Trophoblast cell (in vitro differentiated cells and primary cell): ENCODE measurements around the gene SLIT3.
A peak's percentile ranks its signal among the peaks of the same experiment; 100 is the strongest.

Experiments used
- DNase-seq, 2 donors: peaks; one replicate each; pipeline ENCODE4 v3.0.0-alpha.2; 2016
- H2AFZ ChIP-seq: 2 replicates; pipeline ENCODE4 v1.6.1; 2013; ENCODE audit warnings: low read length, moderate library complexity, mild to moderate bottlenecking; ENCODE audit not compliant: insufficient read depth, poor library complexity
- H2AK5ac ChIP-seq: 2 replicates; pipeline ENCODE4 v1.6.1; 2013; ENCODE audit warnings: mild to moderate bottlenecking, low read length
- H2BK120ac ChIP-seq: 2 replicates; pipeline ENCODE4 v1.6.1; 2013; ENCODE audit warnings: low read length, mild to moderate bottlenecking, moderate library complexity; ENCODE audit not compliant: insufficient read depth, poor library complexity
- H2BK12ac ChIP-seq: 2 replicates; pipeline ENCODE4 v1.6.1; 2013; ENCODE audit warnings: mild to moderate bottlenecking, low read length, moderate library complexity
- H2BK5ac ChIP-seq: 2 replicates; pipeline ENCODE4 v1.6.1; 2013; ENCODE audit warnings: low read length, low read depth, moderate library complexity, mild to moderate bottlenecking; ENCODE audit not compliant: poor library complexity
- H3K14ac ChIP-seq: 2 replicates; pipeline ENCODE4 v1.6.1; 2013; ENCODE audit warnings: mild to moderate bottlenecking, low read length
- H3K18ac ChIP-seq: 2 replicates; pipeline ENCODE4 v1.6.1; 2013; ENCODE audit warnings: mild to moderate bottlenecking, low read length
- H3K23ac ChIP-seq: 2 replicates; pipeline ENCODE4 v1.6.1; 2013; ENCODE audit warnings: low read length
- H3K27ac ChIP-seq: 2 replicates; pipeline ENCODE4 v1.5.1; 2013; ENCODE audit warnings: low read depth, mild to moderate bottlenecking, inconsistent platforms, low read length, moderate library complexity
- H3K27me3 ChIP-seq: 2 replicates; pipeline ENCODE4 v1.6.1; 2013; ENCODE audit warnings: inconsistent platforms, mild to moderate bottlenecking, low read length, moderate library complexity; ENCODE audit not compliant: insufficient read depth
- H3K36me3 ChIP-seq, 2 experiments: 1 replicate in 1 of 2; 2 replicates in 1 of 2; pipeline ENCODE4 v1.6.1; 2013; ENCODE audit warnings: low read length in 2 of 2, mild to moderate bottlenecking in 2 of 2, moderate library complexity in 1 of 2; ENCODE audit not compliant: insufficient read depth in 2 of 2, control insufficient read depth in 1 of 2
- H3K4ac ChIP-seq: 2 replicates; pipeline ENCODE4 v1.6.1; 2013; ENCODE audit warnings: low read depth, mild to moderate bottlenecking, low read length, moderate library complexity
- H3K4me1 ChIP-seq, 2 experiments: 1 replicate in 1 of 2; 2 replicates in 1 of 2; pipeline ENCODE4 v1.6.1; 2013; ENCODE audit warnings: low read length in 2 of 2, mild to moderate bottlenecking in 2 of 2, moderate library complexity in 1 of 2; ENCODE audit not compliant: insufficient read depth in 2 of 2, control insufficient read depth in 1 of 2
- H3K4me2 ChIP-seq: 2 replicates; pipeline ENCODE4 v1.6.1; 2013; ENCODE audit warnings: inconsistent platforms, mild to moderate bottlenecking, low read length, moderate library complexity
- H3K4me3 ChIP-seq: 2 replicates; pipeline ENCODE4 v1.5.1; 2013; ENCODE audit warnings: mild to moderate bottlenecking, low read depth, low read length, inconsistent platforms
- H3K79me1 ChIP-seq: one replicate; pipeline ENCODE4 v1.6.1; 2013; ENCODE audit warnings: low read length
- H3K79me2 ChIP-seq: 2 replicates; pipeline ENCODE4 v1.6.1; 2013; ENCODE audit warnings: low read length, mild to moderate bottlenecking; ENCODE audit not compliant: control insufficient read depth, insufficient read depth, poor library complexity
- H3K9ac ChIP-seq: 2 replicates; pipeline ENCODE4 v1.6.1; 2013; ENCODE audit warnings: mild to moderate bottlenecking, low read length
- H3K9me3 ChIP-seq: 2 replicates; pipeline ENCODE4 v1.6.1; 2013; ENCODE audit warnings: low read depth, mild to moderate bottlenecking, control low read depth, inconsistent platforms, low read length; ENCODE audit not compliant: insufficient read depth
- H4K12ac ChIP-seq: 2 replicates; pipeline ENCODE4 v1.6.1; 2013; ENCODE audit warnings: low read depth, mild to moderate bottlenecking, low read length, moderate library complexity
- H4K8ac ChIP-seq: 2 replicates; pipeline ENCODE4 v1.6.1; 2013; ENCODE audit warnings: low read depth, mild to moderate bottlenecking, low read length, moderate library complexity
- H4K91ac ChIP-seq: one replicate; pipeline ENCODE4 v1.6.1; 2013; ENCODE audit warnings: low read depth, mild to moderate bottlenecking, low read length, moderate library complexity
- WGBS: extraction: QIAGEN DNeasy Blood & Tissue Kit; methylation state at CpG from one replicate; pipeline ENCODE4 v1.1.7; 2013; ENCODE audit warnings: missing lambda C conversion rate; ENCODE audit not compliant: insufficient read length, insufficient coverage; ENCODE audit errors: extremely low coverage; 5-methylcytosine and 5-hydroxymethylcytosine counted together

Gene SLIT3

GRCh38 chr5:169296419-169297143, 4.4 kb downstream of the SLIT3 start:
- Histone ChIP-seq H3K79me1 (peaks cover 8% of the 10 kb centered on the region), H3K14ac (no peak overlapping the region), H3K18ac (no peak overlapping the region), H3K36me3 (peaks cover 6 to 8% of the 10 kb centered on the region in 2 experiments), H3K79me2 (peaks cover 6% of the 10 kb centered on the region), H2BK120ac (no peak overlapping the region), H4K8ac (no peak overlapping the region), H3K27me3 (no peaks in the 10 kb centered on the region), H3K4me1 (peaks cover 16 to 17% of the 10 kb centered on the region in 2 experiments), H3K23ac (no peak overlapping the region), H2AFZ (no peak overlapping the region), H2AK5ac (no peak overlapping the region), H4K91ac (no peak overlapping the region), H2BK12ac (no peak overlapping the region), H2BK5ac (no peak overlapping the region), H3K4ac (no peak overlapping the region), H3K27ac (no peak overlapping the region), H3K4me3 (no peak overlapping the region), H3K4me2 (no peak overlapping the region), H3K9ac (no peak overlapping the region), H3K9me3 (no peaks in the 10 kb centered on the region), H4K12ac (no peak overlapping the region)
- WGBS = no CpG with 5 or more reads among the region's 14 CpGs
- DNase-seq = no peak

DNA sequence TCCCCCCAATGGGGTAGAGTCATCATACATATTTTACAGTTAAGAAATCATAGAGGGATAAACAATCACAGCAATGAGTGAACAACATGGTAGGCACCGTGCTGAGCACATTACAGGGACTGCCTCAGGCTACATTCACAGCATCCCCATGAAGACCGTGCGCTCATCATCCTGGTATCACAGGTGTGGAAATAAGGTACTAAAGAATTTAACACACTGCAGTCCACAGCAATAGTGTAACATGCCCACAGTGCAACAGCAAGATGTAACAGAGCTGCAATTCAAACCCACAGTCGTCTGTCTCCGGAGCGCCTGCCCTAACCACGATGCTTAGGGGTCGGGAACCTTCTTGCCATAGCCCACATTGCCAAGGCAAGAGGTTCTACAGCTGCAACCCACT, 5.6 kb downstream of the SLIT3 start:
- Histone ChIP-seq H2AK5ac (no peak overlapping the region), H3K27me3 (no peaks in the 10 kb centered on the region), H4K8ac (no peak overlapping the region), H4K91ac (no peak overlapping the region), H2BK120ac (no peak overlapping the region), H2BK12ac (no peak overlapping the region), H3K14ac (no peak overlapping the region), H3K4ac (peak overlapping the region; percentile 40), H4K12ac (no peak overlapping the region), H3K79me1 (peaks cover 1% of the 10 kb centered on the region), H3K23ac (no peak overlapping the region), H3K18ac (no peak overlapping the region), H2BK5ac (no peak overlapping the region), H3K79me2 (peaks cover 3% of the 10 kb centered on the region), H3K9ac (no peak overlapping the region), H3K4me3 (no peak overlapping the region), H3K36me3 (peaks cover 6 to 12% of the 10 kb centered on the region in 2 experiments), H3K4me2 (no peak overlapping the region), H2AFZ (no peak overlapping the region), H3K9me3 (peaks cover 3% of the 10 kb centered on the region), H3K4me1 (peaks cover 13 to 18% of the 10 kb centered on the region in 2 experiments), H3K27ac (no peak overlapping the region)
- DNase-seq = peak; percentile 90 to 94
- WGBS = no CpG with 5 or more reads among the region's 8 CpGs

DNA sequence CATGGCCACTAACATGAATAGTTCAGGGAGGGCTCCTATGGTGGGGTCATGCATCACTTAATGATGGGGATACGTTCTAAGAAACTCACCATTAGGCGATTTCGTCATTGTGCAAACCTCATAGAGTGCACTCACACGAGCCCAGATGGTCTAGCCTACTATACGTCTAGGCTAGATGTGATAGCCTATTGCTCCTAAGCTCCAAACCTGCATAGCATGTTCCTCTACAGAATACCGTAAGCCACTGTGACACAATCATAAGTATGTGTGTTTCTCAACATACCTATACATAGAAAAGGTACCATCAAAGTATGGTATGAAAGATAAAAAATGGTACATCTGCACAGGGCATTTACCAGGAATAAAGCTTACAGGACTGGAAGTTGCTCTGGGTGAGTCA, 6.3 kb downstream of the SLIT3 start:
- Histone ChIP-seq H3K79me2 (no peaks in the 10 kb centered on the region), H3K4me3 (no peak overlapping the region), H3K14ac (no peak overlapping the region), H3K36me3 (peaks cover 6 to 14% of the 10 kb centered on the region in 2 experiments), H3K18ac (no peak overlapping the region), H2AK5ac (no peak overlapping the region), H3K9ac (no peak overlapping the region), H3K23ac (no peak overlapping the region), H3K4me2 (no peak overlapping the region), H4K12ac (no peak overlapping the region), H4K91ac (no peak overlapping the region), H3K27ac (no peak overlapping the region), H2BK120ac (no peak overlapping the region), H2AFZ (no peak overlapping the region), H2BK12ac (no peak overlapping the region), H4K8ac (no peak overlapping the region), H2BK5ac (no peak overlapping the region), H3K4ac (no peak overlapping the region), H3K27me3 (no peaks in the 10 kb centered on the region), H3K79me1 (no peaks in the 10 kb centered on the region), H3K4me1 (peaks cover 9 to 25% of the 10 kb centered on the region in 2 experiments), H3K9me3 (peaks cover 9% of the 10 kb centered on the region)
- WGBS = no CpG with 5 or more reads among the region's 6 CpGs
- DNase-seq = peak; percentile 66 to 94

- Histone ChIP-seq H3K9ac (no peak overlapping the region), H3K4me2 (no peak overlapping the region), H3K4me1 (peaks cover 5 to 18% of the 10 kb centered on the region in 2 experiments), H2BK12ac (no peak overlapping the region), H3K4me3 (no peak overlapping the region), H3K14ac (no peak overlapping the region), H2AK5ac (no peak overlapping the region), H4K12ac (no peak overlapping the region), H3K18ac (no peak overlapping the region), H3K79me2 (no peaks in the 10 kb centered on the region), H3K27me3 (no peaks in the 10 kb centered on the region), H3K27ac (no peak overlapping the region), H4K8ac (no peak overlapping the region), H3K23ac (no peak overlapping the region), H3K4ac (no peak overlapping the region), H2AFZ (no peak overlapping the region), H3K9me3 (peaks cover 9% of the 10 kb centered on the region), H3K36me3 (peaks cover 6 to 12% of the 10 kb centered on the region in 2 experiments), H4K91ac (no peak overlapping the region), H2BK5ac (no peak overlapping the region), H2BK120ac (no peak overlapping the region), H3K79me1 (no peaks in the 10 kb centered on the region)
- DNase-seq = no peak
- WGBS = no CpG with 5 or more reads among the region's 4 CpGs
These were observed 9.1 kb downstream of the SLIT3 start for GRCh38 chr5:169291877-169292276.
